ENCODE measurements around the gene CNN2.

Gene CNN2

DNA sequence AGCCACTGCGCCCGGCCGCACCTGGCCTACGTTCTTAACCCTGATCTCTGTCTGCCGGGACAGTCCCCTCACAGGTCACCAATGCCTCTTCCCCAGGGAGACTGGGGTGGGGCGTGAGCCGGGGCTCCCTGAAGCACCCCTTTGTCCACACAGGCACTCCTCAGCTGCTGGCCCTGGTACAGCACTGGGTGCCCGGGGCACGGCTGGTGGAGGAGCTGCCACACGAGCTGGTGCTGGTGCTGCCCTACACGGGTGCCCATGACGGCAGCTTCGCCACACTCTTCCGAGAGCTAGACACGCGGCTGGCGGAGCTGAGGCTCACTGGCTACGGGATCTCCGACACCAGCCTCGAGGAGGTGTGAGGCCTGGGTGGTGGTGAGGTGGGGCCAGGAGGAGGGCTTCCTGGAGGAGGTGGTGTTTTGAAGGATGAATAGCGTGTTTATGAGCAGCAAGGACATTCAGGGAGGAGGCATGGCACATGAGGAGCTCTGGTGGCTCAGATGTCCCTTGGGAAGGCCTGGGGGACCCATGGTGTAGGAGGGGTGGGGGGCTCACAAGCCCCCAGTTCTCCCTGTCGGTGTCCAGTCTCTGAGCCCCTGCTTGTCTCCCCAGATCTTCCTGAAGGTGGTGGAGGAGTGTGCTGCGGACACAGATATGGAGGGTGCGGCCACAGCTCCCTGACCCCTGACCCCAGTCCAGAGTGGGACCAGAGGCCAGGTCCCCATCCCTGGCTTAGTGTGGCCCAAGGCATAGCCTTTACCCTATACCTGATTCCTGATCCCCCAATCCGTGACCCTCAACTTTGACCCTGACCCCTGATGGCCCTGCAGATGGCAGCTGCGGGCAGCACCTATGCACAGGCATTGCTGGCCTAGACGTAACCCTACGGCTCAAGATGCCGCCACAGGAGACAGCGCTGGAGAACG, 27.0 kb downstream of the CNN2 start:
- DNase-seq: no peak

DNA sequence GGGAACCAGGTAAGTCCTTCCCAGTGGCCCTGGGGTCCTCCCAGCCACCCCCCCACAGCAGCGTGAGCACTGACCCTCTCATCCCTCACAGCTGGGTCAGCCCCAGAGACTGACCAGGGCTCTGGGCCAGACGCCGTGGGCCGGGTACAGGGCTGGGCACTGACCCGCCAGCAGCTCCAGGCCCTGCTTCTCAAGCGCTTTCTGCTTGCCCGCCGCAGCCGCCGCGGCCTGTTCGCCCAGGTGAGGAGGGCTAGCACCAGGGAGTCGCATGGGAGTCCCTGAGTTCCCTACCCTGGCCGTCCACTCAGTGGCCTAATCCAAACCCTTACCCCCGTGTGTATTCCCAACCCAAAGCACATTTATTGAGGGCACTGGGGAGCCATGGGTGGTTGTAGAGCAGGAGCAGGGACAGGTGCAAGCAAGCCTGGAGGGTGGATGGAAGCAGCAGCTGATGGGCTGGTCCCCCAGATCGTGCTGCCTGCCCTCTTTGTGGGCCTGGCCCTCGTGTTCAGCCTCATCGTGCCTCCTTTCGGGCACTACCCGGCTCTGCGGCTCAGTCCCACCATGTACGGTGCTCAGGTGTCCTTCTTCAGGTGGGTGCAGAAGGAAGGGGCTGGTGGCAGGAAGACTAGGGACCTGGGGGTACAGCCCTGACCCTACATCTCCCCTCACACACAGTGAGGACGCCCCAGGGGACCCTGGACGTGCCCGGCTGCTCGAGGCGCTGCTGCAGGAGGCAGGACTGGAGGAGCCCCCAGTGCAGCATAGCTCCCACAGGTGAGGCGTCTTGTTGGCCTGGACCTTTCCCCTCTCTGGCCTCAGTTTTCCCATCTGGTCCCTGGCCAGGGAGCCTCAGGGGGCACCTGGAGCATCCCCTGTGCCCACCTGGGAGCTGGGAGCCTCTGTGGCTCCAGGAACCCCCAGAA, 28.0 kb downstream of the CNN2 start:
- DNase-seq: no peak

DNA sequence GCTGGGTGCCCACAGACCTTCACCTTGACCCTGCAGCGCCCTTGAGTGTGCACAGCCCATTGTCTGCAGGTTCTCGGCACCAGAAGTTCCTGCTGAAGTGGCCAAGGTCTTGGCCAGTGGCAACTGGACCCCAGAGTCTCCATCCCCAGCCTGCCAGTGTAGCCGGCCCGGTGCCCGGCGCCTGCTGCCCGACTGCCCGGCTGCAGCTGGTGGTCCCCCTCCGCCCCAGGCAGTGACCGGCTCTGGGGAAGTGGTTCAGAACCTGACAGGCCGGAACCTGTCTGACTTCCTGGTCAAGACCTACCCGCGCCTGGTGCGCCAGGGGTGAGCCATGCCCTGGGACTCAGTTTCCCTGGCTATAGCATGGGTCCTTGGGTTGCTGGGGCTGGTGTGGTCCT, 28.6 kb downstream of the CNN2 start:
- DNase-seq: no peak

DNA sequence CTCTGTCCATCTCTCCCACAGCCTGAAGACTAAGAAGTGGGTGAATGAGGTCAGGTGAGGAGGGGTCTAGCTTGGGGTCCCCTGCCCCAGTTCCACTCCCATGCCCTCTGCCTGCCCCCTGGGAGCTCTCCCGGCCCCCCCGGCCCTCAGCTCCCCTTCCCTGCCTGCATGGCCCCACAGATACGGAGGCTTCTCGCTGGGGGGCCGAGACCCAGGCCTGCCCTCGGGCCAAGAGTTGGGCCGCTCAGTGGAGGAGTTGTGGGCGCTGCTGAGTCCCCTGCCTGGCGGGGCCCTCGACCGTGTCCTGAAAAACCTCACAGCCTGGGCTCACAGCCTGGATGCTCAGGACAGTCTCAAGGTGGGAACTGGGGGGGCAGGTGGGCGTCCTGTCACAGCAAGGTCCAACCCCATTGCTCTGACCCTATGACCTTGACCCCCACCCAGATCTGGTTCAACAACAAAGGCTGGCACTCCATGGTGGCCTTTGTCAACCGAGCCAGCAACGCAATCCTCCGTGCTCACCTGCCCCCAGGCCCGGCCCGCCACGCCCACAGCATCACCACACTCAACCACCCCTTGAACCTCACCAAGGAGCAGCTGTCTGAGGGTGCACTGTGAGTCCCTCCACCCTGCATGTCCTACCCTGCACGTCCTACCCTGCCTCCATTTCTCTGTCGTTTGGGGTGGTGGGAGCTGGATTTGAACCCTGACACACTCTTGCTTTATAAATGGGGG, 29.6 kb downstream of the CNN2 start:
- no peak for DNase-seq

DNA sequence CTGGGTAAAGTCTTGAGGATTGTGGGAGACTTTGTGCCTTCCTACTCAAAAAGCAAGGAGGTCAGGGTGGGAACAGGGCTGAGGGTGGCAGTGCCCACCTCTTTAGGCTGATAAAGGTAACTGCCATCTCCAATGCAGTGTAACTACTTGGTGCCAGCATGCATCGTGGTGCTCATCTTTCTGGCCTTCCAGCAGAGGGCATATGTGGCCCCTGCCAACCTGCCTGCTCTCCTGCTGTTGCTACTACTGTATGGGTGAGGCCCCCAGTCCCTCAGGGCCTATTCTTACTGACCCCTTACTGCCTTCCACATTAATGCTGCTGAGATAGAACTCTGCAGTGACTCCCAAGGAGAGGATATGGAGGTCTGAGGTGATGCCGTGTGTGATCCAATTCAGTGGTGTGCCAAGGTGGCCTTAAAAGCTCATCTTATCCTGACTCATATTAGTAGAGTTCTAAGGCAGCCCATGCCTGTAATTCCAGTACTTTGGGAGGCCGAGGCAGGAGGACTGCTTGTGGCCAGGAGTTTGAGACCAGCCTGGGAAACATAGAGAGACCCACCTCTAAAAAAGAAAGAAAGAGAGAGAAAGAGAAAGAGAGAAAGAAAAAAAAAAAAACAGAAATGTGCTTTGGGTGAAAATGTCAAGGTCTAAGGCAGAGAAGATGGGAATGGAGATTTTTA, 30.9 kb downstream of the CNN2 start:
- no peak for DNase-seq

DNA sequence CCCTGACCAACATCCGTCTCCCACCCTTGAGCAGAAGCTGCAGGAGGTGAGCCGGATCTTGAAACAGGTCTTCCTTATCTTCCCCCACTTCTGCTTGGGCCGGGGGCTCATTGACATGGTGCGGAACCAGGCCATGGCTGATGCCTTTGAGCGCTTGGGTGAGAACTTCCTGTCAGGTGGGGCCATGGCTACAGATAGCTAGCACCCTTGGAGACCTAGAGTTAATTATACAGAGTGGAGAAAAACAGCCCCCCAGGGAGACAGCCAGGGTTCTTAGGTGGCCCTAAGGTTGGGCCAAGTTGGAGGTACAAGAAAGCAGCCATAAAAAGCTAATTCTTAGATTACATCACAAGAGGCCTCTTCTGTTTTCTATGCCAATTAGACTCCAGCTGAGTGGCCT, 31.7 kb downstream of the CNN2 start:
- no peak for DNase-seq

DNA sequence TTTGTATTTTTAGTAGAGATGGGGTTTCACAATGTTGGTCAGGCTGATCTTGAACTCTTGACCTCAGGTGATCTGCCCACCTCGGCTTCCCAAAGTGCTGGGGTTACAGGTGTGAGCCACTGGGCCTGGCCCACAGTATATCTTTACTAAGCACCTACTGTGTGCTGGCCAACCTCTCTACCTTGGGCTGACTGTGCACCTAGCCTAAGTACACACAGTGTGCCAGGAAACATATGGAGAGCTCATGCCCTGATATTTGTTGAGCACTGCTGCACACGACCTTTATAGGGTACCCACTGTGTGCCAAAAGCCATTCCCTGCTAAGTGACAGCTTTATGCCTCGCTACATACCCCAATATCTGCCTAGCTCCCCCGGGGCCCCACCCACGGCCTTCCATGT, 34.3 kb downstream of the CNN2 start:
- DNase-seq: no peak

DNA sequence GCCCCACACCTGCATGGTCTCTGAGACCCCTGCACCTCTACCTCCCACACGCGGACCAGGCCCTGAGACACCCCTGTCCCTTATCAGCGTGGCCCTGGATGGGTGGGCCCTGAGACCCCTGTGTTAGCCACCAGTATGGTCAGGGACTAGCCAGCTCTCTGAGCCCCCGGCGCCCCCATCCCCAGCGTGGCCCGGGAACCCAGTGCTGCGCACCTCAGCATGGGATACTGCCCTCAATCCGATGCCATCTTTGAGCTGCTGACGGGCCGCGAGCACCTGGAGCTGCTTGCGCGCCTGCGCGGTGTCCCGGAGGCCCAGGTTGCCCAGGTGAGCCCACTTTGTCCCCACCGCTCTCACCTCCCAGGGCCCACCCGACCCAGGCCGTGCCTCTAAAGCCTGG, 35.6 kb downstream of the CNN2 start:
- DNase-seq: no peak

DNA sequence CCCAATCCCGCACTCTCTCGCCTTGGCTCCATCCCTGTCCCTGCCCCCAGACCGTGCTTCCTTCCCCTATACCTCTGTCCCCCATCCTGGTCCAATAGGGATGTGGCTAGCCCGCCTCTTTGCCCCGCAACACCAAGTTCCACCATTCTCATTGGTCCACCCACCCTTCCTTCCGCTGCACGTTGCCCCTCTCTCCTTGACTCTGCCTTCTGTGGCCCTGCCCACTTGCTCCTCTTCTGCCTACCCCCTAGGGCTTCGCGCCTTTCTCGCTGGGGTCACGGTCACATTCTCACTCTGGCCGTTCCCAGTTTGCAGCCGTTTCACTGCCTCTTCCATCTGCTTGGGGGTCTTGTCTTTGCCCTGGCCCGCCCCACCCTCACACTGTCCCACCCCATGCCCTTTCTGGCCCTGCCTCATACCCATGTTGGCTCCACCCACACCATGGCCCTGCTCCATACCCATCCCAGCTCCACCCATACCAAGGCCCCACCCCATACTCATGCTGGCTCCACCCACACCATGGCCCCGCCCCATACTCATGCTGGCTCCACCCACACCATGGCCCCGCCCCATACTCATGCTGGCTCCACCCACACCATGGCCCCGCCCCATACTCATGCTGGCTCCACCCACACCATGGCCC, 36.1 kb downstream of the CNN2 start:
- DNase-seq: no peak

DNA sequence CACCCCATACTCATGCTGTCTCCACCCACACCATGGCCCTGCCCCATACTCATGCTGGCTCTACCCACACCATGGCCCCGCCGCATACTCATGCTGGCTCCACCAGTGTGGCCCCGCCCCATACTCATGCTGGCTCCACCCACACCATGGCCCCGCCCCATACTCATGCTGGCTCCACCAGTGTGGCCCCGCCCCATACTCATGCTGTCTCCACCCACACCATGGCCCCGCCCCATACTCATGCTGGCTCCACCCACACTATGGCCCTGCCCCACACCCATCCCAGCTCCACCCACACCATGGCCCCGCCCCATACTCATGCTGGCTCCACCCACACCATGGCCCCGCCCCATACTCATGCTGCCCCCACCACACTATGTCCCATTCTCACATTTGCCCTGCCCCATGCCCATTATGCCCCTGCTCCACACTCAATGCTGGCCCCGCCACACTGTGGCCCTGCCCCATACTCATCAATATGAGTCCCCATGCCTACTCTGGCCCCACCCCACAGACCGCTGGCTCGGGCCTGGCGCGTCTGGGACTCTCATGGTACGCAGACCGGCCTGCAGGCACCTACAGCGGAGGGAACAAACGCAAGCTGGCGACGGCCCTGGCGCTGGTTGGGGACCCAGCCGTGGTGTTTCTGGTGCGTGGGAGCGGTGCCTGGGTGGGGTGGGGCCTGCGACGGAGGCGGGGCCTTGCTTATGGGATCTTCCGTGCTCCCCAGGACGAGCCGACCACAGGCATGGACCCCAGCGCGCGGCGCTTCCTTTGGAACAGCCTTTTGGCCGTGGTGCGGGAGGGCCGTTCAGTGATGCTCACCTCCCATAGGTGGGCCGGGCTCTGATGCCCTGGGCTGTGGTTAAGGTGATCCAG, 36.9 kb downstream of the CNN2 start:
- DNase-seq: peak; percentile 67

DNA sequence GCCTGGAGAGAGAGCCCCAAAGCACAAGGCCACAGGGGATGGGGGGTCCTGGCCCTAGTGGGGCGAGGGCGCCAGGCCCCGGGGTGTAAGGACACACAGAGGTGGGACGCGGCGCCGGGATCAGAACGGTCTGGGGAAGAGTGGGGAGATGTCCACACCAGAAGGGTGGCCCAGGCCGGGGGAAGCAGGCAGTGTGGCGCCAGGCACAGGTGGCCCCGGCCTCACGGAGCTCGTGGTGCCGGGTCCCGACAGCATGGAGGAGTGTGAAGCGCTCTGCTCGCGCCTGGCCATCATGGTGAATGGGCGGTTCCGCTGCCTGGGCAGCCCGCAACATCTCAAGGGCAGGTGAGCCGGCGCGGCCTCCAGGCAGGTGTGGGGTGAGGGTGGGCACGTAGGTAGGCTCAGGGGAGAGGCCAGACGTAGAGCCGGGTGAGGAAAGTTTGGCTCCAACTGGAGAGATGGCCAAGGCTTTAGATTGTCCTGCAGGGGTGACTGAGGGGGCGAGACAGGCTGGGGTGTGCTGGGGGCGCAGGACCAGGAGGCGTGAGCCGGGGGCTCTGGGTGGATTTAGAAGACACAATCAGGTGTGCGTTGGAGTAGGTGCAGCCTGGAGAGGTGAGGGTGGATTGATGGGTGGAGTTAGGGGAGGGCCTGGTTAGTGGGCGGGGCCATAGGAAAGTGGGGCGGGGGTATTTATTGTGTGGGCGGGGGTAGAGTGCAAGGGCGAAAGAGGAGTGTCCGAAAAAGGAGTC, 37.7 kb downstream of the CNN2 start:
- DNase-seq: no peak

DNA sequence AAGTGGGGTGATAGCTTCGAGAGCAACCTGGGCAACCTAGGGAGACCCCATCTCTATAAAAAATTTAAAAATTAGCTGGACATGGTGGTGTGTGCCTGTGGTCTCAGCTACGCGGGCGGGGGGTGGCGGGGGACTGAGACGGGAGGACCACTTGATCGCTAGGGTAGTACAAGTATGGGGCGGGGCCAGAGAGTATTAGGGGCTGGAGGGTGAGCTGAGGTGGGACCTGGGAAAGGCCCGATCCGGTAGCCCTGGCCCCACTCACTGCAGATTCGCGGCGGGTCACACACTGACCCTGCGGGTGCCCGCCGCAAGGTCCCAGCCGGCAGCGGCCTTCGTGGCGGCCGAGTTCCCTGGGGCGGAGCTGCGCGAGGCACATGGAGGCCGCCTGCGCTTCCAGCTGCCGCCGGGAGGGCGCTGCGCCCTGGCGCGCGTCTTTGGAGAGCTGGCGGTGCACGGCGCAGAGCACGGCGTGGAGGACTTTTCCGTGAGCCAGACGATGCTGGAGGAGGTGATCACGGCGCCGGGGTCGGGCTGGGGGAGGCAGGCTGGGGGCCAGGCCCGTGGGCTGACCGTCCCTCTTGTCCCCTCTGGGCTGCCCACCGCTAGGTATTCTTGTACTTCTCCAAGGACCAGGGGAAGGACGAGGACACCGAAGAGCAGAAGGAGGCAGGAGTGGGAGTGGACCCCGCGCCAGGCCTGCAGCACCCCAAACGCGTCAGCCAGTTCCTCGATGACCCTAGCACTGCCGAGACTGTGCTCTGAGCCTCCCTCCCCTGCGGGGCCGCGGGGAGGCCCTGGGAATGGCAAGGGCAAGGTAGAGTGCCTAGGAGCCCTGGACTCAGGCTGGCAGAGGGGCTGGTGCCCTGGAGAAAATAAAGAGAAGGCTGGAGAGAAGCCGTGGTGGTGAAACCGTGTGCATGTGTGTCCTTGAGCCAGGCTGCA, 38.5 kb downstream of the CNN2 start:
- DNase-seq: peak; percentile 75

DNA sequence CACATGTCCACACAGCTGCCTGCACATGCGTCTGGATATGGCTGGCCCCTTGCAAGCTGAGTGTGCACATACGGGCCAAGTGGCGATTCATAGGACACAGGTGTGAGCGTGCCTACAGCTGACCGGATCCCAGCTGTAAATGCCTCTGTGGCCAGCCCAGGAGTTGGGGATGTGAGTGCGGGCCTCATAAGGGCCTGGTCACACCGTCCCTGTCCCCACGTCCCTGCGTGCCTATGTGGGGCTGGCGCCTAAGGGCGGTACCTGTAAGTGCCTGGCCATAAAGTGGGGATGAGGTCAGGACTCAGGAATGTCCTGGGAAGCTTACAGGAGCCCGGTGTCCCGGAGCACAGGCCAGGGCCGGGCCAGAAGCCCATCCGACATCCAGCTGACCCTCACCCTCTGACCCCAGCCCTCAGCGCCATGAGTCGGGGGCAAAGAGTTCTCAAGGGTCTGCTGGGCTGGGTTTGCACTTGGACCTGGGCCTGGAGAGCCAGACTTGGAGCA, 39.2 kb downstream of the CNN2 start:
- DNase-seq: no peak

DNA sequence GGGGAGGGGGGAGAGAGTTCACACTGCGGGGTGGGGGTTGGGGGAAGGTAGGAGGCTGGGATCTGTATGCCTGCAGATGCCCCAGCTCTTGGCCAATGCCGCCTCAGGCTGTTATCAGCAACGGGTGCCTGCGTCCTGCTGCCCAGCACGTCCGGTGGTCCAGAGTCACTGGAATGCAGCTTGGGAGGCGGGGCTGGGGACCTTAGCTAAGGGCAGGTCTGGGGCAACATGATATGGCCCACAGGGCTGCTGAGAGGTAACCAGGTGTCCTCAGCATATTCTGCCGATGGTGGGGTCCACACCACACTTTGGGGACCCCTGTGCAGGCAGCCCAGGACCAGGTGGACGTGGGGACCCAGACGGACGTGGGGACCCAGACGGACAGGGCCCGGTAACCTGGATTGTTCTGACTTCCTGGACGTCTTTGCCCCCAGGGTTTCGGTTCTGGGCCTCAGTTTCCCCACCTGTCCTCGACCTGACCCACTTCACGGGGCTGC, 39.9 kb downstream of the CNN2 start:
- DNase-seq: no peak

DNA sequence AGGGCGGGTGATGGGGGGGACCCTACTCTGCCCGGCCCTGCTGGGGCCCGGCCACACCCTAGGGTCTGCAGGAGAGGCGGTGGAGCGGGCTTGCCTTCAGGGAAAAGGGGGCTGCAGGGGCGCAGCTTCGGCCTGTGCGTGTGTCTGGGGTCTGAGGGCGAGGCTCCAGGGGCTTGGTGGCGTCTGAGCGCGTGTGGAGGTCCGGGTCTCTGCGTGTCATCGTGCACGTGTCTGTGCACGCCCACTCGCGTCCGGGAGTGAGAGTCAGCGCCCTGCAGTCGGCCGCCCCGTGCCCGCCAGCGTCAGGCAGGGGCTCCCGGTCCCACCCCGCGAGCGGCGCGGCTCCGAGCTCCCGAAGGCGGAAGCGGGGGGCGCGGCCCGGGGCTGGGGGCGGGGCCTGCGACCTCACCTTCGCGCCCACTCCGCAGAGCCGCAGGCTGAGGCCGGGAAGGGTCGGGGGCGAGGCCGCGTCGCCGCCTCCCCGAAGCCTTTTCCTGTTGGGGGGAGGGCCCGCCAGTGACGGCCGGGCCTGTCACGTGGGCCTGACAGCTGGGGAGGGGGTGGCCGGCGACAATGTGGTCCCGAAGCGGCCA, 40.4 kb downstream of the CNN2 start, which contains the start of gene ARHGAP45:
TSS of gene ARHGAP45 (plus strand) at position 420 of the 593 bp plus-strand sequence. CDS start 239 bp downstream, outside the sequence.
- peak; percentile 76 for DNase-seq

DNA sequence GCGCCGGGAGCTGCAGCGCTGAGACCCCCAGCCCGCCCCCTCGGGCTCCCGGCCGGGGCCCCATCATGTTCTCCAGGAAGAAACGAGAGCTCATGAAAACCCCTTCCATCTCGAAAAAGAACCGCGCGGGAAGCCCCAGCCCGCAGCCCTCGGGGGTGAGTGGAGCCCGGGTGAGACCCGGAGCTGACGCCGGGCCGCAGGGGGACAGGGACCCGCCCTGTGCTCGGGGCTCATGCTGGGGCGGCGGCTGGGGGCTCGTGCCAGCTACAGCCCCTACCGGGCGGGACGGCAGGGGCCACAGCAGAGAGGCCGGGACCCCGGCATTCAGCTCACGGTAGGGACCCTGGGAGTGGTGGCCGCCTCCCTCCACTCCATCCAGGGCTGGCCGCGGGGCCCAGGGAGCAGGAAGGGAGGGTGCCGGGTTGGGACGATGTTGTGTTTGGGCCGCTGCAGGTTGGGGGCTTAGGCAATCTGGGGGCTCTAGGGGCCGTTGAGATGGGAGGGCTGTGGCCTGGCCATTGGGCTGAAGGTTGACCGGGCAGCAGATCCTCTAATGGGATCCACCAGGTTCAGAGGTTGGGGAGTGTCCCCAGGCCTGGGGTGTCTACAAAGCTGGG, 41.0 kb downstream of the CNN2 start:
- peak; percentile 64 for DNase-seq

All from activated CD4-positive, CD25-positive, alpha-beta regulatory T cell treated with anti-CD3 and anti-CD28 coated beads, Interleukin-2, amount 50 U/mL, for 72 hours (primary cell).